OCI-LY1 (cell line): ENCODE measurements around the gene LOXL3.

Experiments used
- CTCF ChIP-seq: fragments of 200-600 bp; sonication (generic), shearing (Covaris generic); IDR thresholded peaks from 2 replicates; pipeline ENCODE4 v1.5.1; 2017; ENCODE audit warnings: mild to moderate bottlenecking, antibody characterized with exemption, low read length, moderate library complexity, mixed read lengths
- EZH2 ChIP-seq: fragments of 200-600 bp; sonication (generic), shearing (Covaris generic); IDR thresholded peaks from 2 replicates; pipeline ENCODE4 v1.8.0; 2017; ENCODE audit warnings: borderline replicate concordance, mixed run types, mild to moderate bottlenecking, antibody characterized with exemption, low read length, moderate library complexity, mixed read lengths

- TF ChIP-seq CTCF = no peak
- TF ChIP-seq EZH2 = no peak
Observed at GRCh38 chr2:74546004-74546403, 7.7 kb downstream of the LOXL3 start.
